ENCODE data around the gene CHN2. TPM values are rescaled to one million over a fixed set of nuclear protein-coding genes. Genes with fewer than 3 reads are reported as not detected.

The CHN2 gene
- total RNA-seq, 1 donor from 2014 or later, result 1.6 TPM

- ATAC-seq, result no peak
Observed at GRCh38 chr7:29229066-29229465, 34.5 kb downstream of the CHN2 start.

- ATAC-seq, result no peak
Observed at GRCh38 chr7:29229946-29230345, 35.4 kb downstream of the CHN2 start.

DNA sequence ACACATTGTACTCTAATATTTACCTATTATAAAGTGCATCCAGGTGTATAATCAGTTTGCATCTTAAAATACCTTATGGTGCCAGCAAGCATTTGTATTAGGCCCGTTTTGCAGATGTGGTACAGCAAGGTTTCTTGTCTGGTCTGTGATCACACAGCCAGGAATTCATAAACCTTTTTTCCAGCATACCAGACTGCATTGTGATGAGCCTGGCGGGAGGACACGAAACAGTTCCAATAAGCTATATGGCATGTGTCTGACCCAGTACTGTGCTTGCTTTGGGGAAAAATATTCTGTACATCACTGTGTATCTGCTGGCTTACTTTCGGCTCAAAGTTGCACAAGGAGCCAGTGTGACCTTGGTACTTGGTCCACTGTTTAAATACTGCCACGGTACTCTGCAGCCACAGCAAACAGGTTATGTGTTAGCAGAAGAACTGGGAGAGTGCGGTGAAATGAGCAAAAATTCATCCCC is 36.3 kb downstream of the CHN2 start:
- no peak for ATAC-seq

GRCh38 chr7:29231671-29232232 is 37.2 kb downstream of the CHN2 start:
- no peak for ATAC-seq

- ATAC-seq, result no peak
Observed at GRCh38 chr7:29234438-29234837, 39.9 kb downstream of the CHN2 start.

DNA sequence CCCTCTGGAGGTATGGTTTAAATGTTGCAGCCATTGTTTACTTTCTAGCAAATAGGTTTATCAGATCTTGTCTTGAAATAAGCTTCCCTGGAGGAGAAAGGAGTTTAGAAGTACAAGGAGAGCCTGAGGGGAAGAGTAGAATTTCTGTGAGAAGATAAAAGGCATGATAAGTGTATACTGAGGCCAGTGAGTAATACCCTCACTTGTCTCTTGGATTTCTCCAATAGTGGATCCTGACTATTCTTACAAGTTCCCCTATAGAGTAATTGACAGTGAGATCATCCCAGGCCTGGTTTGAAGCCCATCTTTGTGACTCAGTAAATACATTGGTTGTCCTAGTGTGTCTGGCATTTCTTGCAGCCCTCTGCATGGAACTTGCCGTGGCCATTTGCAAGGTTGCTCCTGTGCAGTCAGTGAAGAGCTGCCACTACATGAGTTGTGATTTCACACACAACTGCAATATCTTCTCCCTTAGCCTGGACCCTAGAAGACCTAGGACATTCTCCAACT is 41.6 kb downstream of the CHN2 start:
- ATAC-seq, result no peak

- ATAC-seq, result no peak
Observed at GRCh38 chr7:29236649-29237048, 42.1 kb downstream of the CHN2 start.

GRCh38 chr7:29237489-29237888 is 42.9 kb downstream of the CHN2 start:
- ATAC-seq, result no peak

DNA sequence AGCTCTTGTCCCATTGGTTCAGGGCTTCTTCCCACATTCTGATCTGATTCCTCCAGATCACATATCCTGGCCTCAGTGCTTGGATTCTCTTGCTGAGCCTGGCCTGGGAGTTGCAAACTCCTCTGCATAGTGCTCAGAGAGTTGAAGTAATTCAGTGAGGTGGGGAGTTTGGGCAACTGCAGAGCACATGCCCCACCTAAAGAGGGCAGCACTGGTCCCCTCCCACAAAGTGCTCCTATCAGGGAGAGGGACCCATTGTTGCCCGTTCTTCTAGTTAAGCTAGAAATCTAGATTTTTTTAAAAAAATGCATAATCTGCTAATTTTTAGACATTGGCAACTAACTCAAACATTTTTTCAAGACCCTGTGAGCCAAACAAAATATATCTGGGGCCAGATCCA is 45.1 kb downstream of the CHN2 start:
- peak; percentile 46 for ATAC-seq

GRCh38 chr7:29242265-29242664 is 47.7 kb downstream of the CHN2 start:
- ATAC-seq, result no peak

GRCh38 chr7:29243910-29244655 is 49.5 kb downstream of the CHN2 start:
- ATAC-seq, result no peak

DNA sequence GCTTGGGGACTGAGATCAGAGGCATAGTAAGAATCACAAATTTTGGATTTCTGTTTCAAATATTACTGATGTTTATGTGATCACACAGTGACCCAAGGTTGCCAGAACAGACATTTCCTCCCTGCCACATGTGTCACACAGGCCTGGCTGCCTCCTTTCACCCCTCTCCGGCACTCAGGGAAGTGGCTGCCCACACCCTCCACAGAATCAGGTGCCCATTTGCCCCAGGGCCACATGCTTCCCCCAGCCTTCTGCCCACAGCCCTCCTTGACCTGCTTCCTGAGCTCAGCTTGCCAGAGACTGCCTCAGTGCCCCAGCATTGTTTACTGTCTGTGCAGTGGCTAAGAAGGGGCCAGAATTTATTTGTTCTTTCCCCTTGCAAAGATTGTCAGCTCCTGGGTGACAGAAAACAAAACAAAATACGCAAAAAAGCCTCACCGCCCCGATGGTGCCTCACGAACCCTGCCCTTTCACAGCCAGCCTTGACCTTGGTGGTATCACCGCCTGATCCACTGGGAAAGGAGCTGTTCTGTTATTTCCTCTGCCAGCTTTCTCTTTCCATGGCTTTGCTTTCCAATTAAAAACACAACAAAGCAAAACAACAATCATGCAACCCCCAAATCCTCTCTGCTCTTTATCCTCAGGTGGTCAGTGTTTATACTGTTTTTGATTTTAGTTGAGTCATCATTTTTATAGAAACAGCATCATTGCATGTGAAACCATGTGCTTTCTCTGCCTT is 52.8 kb downstream of the CHN2 start:
- ATAC-seq, result no peak

- ATAC-seq, result no peak
Observed at GRCh38 chr7:29247963-29248236, 53.3 kb downstream of the CHN2 start.

GRCh38 chr7:29248713-29249382 is 54.3 kb downstream of the CHN2 start:
- no peak for ATAC-seq

- no peak for ATAC-seq
Observed at GRCh38 chr7:29249383-29249750, 54.8 kb downstream of the CHN2 start.

DNA sequence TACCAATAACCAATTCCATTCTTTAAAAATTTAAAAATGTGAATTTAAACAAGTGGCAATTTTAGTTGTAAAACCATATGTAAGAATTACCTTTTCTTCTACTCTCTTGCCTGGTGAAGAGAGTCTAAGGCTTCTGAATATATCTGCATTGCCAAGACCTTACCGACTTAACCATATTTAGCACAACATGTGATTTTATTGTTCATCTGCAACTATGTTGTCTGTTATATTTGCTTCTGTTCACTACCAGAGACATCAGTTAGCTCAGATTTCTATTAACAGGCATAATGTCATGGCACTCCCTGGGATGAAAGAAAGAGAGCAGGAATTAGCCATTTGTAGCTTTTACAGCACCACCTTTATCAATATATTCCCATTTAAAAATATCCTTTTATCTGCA is 55.3 kb downstream of the CHN2 start:
- no peak for ATAC-seq

- ATAC-seq, result no peak
Observed at GRCh38 chr7:29253225-29253624, 58.6 kb downstream of the CHN2 start.

DNA sequence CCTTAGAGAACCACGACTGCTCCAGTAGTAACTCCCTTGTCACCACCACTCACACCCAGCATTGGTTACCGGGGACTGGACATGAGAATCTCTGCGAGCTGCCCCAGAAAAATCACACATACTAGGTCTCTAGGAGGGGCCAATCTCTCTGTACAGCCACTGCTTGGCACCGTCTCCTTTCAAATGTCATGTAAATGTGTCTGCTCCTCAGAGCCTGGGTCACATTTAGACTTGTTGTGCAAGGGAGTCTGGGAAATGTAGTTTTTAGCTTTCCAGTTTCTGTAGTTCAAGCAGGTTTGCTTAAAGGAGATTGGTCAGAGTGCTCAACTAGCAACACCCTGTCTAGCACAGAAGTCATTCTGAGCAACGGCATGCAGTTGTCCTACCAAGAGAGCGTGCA is 60.0 kb downstream of the CHN2 start:
- peak; percentile 43 for ATAC-seq

DNA sequence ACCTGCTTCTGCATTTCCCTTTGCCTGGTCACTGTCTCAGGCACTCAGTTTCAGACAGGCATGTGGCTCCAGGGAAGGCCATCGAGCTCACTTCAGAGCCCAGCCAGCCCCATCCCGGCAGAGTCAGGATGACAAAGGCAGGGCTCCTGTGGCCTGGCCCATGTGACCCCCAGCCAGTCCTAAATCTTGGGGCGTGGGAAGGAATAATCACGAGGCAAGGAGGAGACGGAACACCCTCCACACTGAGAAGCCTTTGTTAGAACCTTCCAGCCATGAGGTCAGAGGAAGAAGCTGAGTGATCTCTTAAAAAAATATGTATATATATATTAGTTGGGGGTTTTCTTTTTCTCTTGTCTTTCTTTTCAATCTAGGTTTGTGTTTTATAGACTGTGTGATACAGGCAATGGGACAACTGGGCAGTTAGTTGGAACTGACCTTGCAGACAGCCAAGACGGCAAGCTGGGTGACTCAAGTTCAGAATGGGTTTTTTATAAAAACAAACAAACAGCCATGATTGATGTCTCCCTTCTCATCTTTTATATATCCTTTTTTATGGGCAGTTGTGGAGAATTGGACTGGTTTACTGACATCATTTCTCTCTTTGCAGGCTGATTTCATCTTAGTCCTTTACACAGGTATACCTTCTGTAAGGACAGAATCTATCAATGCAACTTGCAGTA is 60.8 kb downstream of the CHN2 start:
- peak; percentile 28 for ATAC-seq

GRCh38 chr7:29255906-29256692 is 61.5 kb downstream of the CHN2 start:
- ATAC-seq, result peak; percentile 72

- ATAC-seq, result no peak
Observed at GRCh38 chr7:29256693-29257002, 62.1 kb downstream of the CHN2 start.

DNA sequence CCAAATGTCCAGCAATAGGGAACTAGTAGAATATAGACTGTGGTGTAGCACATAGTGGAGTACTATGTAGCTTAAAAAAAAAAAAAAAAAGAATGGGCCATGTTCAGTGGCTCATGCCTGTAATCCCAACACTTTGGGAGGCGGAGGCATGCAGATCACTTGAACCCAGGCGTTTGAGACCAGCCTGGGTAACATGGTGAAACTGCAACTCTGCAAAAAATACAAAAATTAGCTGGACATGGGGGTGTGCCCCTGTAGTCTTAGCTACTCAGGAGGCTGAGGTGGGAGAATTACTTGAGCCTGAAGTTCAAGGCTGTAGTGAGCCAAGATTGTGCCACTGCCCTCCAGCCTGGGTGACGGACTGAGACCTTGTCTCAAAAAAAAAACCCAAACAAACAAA is 64.4 kb downstream of the CHN2 start:
- no peak for ATAC-seq
